B cell (primary cell): ENCODE data around the gene UTP4. TPM values are rescaled to one million over a fixed set of nuclear protein-coding genes. Genes with fewer than 3 reads are reported as not detected.

ENCODE experiments used
- ATAC-seq: fragments of 200-7000 bp; cut with Tn5 transposase; one replicate; pipeline ENCODE4 v1.10.0; 2021; ENCODE audit warnings: low read depth, mild to moderate bottlenecking, moderate number of reproducible peaks, moderate library complexity
- CTCF ChIA-PET: fragments of 350-600 bp; sonication (Branson Sonifier 250); formaldehyde crosslinking; loops from one replicate; lab custom pipeline; 2021; ENCODE audit warnings: antibody characterized with exemption, inconsistent platforms; lab: Charles Lee
- POLR2A ChIA-PET: fragments of 350-600 bp; sonication (Branson Sonifier 250); formaldehyde crosslinking; loops from one replicate; lab custom pipeline; 2021; ENCODE audit warnings: antibody characterized with exemption; lab: Charles Lee
- DNase-seq: peaks from one replicate; pipeline ENCODE4 v3.0.0; 2013
- H2AFZ ChIP-seq: 2 replicates; pipeline ENCODE4 v1.6.1; 2012; ENCODE audit warnings: mild to moderate bottlenecking, low read depth, low read length; ENCODE audit not compliant: insufficient read depth, poor library complexity, severe bottlenecking
- H3K27ac ChIP-seq, 2 donors: 1 replicate in 1 of 2; 2 replicates in 1 of 2; pipeline ENCODE4 v1.5.1; 2012 to 2013; ENCODE audit warnings: low read length in 2 of 2, mild to moderate bottlenecking in 2 of 2, moderate library complexity in 1 of 2
- H3K27me3 ChIP-seq, 4 experiments: fragments of 200-600 bp in 1 of 4; sonication (generic) in 1 of 4; replicated peaks in 1 of 4; 1 replicate in 2 of 4; 2 replicates in 2 of 4; pipeline versions ENCODE4 v1.6.1 to v1.7.0; 2013 to 2016; ENCODE audit warnings: low read length in 3 of 4, mild to moderate bottlenecking in 2 of 4, mixed read lengths in 1 of 4, moderate library complexity in 1 of 4; ENCODE audit not compliant: insufficient read depth in 4 of 4, control insufficient read depth in 3 of 4; ENCODE audit errors: control extremely low read depth in 1 of 4
- H3K36me3 ChIP-seq, 2 experiments: replicated peaks in 1 of 2; 1 replicate in 1 of 2; 2 replicates in 1 of 2; pipeline versions ENCODE4 v1.6.1 to v1.7.1; 2013; ENCODE audit warnings: low read length in 1 of 2; ENCODE audit not compliant: insufficient read depth in 2 of 2, control insufficient read depth in 1 of 2; ENCODE audit errors: control extremely low read depth in 1 of 2, extremely low read depth in 1 of 2
- H3K4me1 ChIP-seq, 2 donors: fragments of 200-600 bp in 1 of 2; sonication (generic) in 1 of 2; 1 replicate in 1 of 2; 2 replicates in 1 of 2; pipeline versions ENCODE4 v1.5.1 to v1.6.1; 2013 to 2017; ENCODE audit warnings: low read length in 2 of 2; ENCODE audit not compliant: control insufficient read depth in 2 of 2, insufficient read depth in 2 of 2
- H3K4me2 ChIP-seq: replicated peaks from 2 replicates; pipeline ENCODE3; 2012; ENCODE audit warnings: mild to moderate bottlenecking, low read depth, low read length; ENCODE audit not compliant: poor library complexity, severe bottlenecking
- H3K4me3 ChIP-seq, 5 experiments: fragments of 200-600 bp in 1 of 5; sonication (generic) in 1 of 5; 1 replicate in 3 of 5; 2 replicates in 2 of 5; pipeline versions ENCODE4 v1.5.1 to v1.7.0; 2011 to 2016; ENCODE audit warnings: low read length in 4 of 5, mild to moderate bottlenecking in 4 of 5, low read depth in 2 of 5, control low read depth in 1 of 5, moderate library complexity in 1 of 5; ENCODE audit not compliant: insufficient read depth in 1 of 5; ENCODE audit errors: control extremely low read depth in 1 of 5, extremely low read depth in 1 of 5
- H3K79me2 ChIP-seq: fragments of 200-600 bp; sonication (generic); one replicate; pipeline ENCODE4 v1.6.0; 2016; ENCODE audit warnings: low read length; ENCODE audit not compliant: control insufficient read depth, insufficient read depth
- H3K9ac ChIP-seq: fragments of 200-600 bp; sonication (generic); 2 replicates; pipeline ENCODE4 v1.6.1; 2017; ENCODE audit warnings: mild to moderate bottlenecking, low read length, moderate library complexity
- H3K9me3 ChIP-seq, 3 donors: one replicate each; pipeline versions ENCODE4 v1.6.1 to v1.7.1; 2013; ENCODE audit warnings: low read length in 2 of 3; ENCODE audit not compliant: control insufficient read depth in 2 of 3, insufficient read depth in 1 of 3; ENCODE audit errors: control extremely low read depth in 1 of 3
- H4K20me1 ChIP-seq: 2 replicates; pipeline ENCODE4 v1.6.0; 2012; ENCODE audit warnings: mild to moderate bottlenecking, low read length; ENCODE audit not compliant: insufficient read depth, control insufficient read depth, poor library complexity, severe bottlenecking
- H3K27ac Mint-ChIP-seq: one replicate; pipeline ENCODE4 v1.8.0; 2021; ENCODE audit warnings: mixed read lengths
- H3K27me3 Mint-ChIP-seq: one replicate; pipeline ENCODE4 v1.8.0; 2021; ENCODE audit warnings: mixed read lengths
- H3K4me1 Mint-ChIP-seq: one replicate; pipeline ENCODE4 v1.8.0; 2021; ENCODE audit warnings: mixed read lengths
- H3K4me3 Mint-ChIP-seq: one replicate; pipeline ENCODE4 v1.8.0; 2021; ENCODE audit warnings: mixed read lengths
- H3K9me3 Mint-ChIP-seq: one replicate; pipeline ENCODE4 v1.8.0; 2022; ENCODE audit warnings: mixed read lengths; ENCODE audit not compliant: insufficient read depth
- EZH2 ChIP-seq: IDR thresholded peaks from 2 replicates; pipeline ENCODE4 v1.6.1; 2012; ENCODE audit warnings: borderline replicate concordance, low read depth, mild to moderate bottlenecking, moderate library complexity, low read length; ENCODE audit not compliant: insufficient read depth, poor library complexity, severe bottlenecking
- WGBS: methylation state at CpG from one replicate; pipeline ENCODE4 v1.1.5; 2013; ENCODE audit warnings: missing lambda C conversion rate; ENCODE audit not compliant: insufficient coverage; 5-methylcytosine and 5-hydroxymethylcytosine counted together
- intact Hi-C: fragments of 100-400 bp; cut with micrococcal nuclease; formaldehyde crosslinking; loops from one replicate; pipeline ENCODE4 v1.10.0; 2022
- polyA plus RNA-seq: library from polyadenylated mRNA; depleted of rRNA; stranded (reverse); fragments of >200 nt; gene quantifications from 2 replicates; pipeline ENCODE4 v1.2.3, GENCODE V29; 2012
- total RNA-seq, 2 donors: library from RNA; stranded (reverse); fragments of 120-200 nt in 1 of 2; gene quantifications; 1 replicate in 1 of 2; 2 replicates in 1 of 2; pipeline versions ENCODE4 v1.2.3 to v1.2.4, GENCODE V29; 2013 to 2022
- TF ChIP-seq, protein P1 (sequence below): fragments of 200-600 bp; IDR thresholded peaks from one replicate; pipeline ENCODE4 v1.8.0; 2022; ENCODE audit warnings: antibody characterized with exemption, mild to moderate bottlenecking

The UTP4 gene
- total and polyA plus RNA-seq, 2 donors (not counting 1 experiment from before 2014, with no cell fraction given): 24.3 to 30.1 TPM

DNA sequence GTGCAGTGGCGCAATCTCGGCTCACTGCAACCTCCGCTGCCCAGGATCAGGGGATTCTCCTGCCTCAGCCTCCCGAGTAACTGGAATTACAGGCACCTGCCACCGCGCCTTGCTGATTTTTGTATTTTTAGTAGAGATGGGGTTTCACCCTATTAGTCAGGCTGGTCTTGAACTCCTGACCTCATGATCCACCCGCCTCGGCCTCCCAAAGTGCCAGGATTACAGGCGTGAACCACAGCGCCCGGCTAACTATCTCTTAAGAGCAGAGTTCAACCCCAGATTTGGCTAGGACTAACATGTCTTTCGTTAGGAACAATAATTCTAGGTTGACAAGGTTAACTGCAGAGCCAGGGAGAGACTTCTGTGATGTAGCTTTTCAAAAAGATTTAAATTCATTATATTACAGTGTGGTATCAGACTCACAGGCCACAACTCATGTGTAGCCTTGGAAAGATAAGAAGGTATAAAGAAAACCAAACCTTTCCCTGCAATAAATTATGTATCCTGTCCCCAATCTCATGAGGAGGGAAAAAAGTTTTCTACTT lies 4.4 kb upstream of the UTP4 start:
- peaks cover 36% of the 10 kb centered on the region for H3K4me1 Mint-ChIP-seq
- Histone ChIP-seq H3K27ac (no peak overlapping the region), H3K27me3 (no peaks in the 10 kb centered on the region), H3K36me3 (peaks cover 4 to 6% of the 10 kb centered on the region in 2 experiments), H3K9ac (no peak overlapping the region), H3K4me3 (no peak overlapping the region), H3K4me2 (no peak overlapping the region), H3K9me3 (no peaks in the 10 kb centered on the region), H2AFZ (no peak overlapping the region), H4K20me1 (peaks cover 58% of the 10 kb centered on the region), H3K79me2 (peaks cover 77% of the 10 kb centered on the region), H3K4me1 (peaks cover 11 to 12% of the 10 kb centered on the region in 2 donors)
- ATAC-seq (no peak), DNase-seq (no peak)
- no peak overlapping the region for H3K27ac Mint-ChIP-seq
- TF ChIP-seq EZH2: no peak
- TF ChIP-seq, protein P1, sequence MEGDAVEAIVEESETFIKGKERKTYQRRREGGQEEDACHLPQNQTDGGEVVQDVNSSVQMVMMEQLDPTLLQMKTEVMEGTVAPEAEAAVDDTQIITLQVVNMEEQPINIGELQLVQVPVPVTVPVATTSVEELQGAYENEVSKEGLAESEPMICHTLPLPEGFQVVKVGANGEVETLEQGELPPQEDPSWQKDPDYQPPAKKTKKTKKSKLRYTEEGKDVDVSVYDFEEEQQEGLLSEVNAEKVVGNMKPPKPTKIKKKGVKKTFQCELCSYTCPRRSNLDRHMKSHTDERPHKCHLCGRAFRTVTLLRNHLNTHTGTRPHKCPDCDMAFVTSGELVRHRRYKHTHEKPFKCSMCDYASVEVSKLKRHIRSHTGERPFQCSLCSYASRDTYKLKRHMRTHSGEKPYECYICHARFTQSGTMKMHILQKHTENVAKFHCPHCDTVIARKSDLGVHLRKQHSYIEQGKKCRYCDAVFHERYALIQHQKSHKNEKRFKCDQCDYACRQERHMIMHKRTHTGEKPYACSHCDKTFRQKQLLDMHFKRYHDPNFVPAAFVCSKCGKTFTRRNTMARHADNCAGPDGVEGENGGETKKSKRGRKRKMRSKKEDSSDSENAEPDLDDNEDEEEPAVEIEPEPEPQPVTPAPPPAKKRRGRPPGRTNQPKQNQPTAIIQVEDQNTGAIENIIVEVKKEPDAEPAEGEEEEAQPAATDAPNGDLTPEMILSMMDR: no peak
- WGBS: 100% methylated on average over 8 of the region's 12 CpGs
- H3K27me3 Mint-ChIP-seq: no peaks in the 10 kb centered on the region
- intact Hi-C loops: no loop called here
- CTCF ChIA-PET: interaction anchor here (0.5 to 0.9 kb wide), 2 partner anchors 8 to 579 kb away, joined by 3 to 4 read pairs; no protein-coding TSS in a partner anchor
- POLR2A ChIA-PET: no interaction called here
- H3K4me3 Mint-ChIP-seq: no peak overlapping the region
- H3K9me3 Mint-ChIP-seq: no peaks in the 10 kb centered on the region

DNA sequence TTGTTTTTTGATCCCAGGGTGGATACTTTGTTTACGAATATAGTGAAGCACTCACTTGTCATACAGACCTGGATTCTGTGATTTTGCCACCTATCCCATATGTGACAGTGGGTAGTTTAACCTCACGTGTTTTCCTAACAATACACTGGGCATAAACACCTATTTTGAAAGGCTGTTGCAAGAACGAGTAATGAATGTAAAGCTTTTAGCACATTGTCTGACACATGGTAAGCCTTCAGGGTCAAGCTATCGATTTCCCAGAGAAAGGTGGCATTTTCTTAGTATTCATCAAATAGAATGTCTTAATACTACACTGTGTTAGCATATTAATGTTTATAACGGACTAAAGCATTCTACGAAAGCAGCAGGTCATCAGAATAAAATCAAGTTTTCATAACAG lies 2.0 kb upstream of the UTP4 start:
- peak overlapping the region; percentile 95 for H3K4me3 Mint-ChIP-seq
- intact Hi-C loops: loop anchor here (10.0 kb wide), 1 partner anchor 1466 kb away; the partner anchor contains the start of genes ACD, C16orf86, ENKD1 and PARD6A
- Histone ChIP-seq H3K79me2 (peaks cover 89% of the 10 kb centered on the region), H3K36me3 (peaks cover 4 to 6% of the 10 kb centered on the region in 2 experiments), H3K27me3 (no peaks in the 10 kb centered on the region), H3K4me2 (peak overlapping the region; percentile 95), H3K4me3 (no peak overlapping the region), H3K9ac (no peak overlapping the region), H3K9me3 (no peaks in the 10 kb centered on the region), H3K4me1 (peaks cover 16 to 19% of the 10 kb centered on the region in 2 donors), H4K20me1 (peaks cover 47% of the 10 kb centered on the region), H2AFZ (no peak overlapping the region), H3K27ac (peak overlapping the region in 1 of 2 donors; percentile 62)
- WGBS: 80% methylated on average over 1 of the region's 6 CpGs
- no peak for TF ChIP-seq EZH2
- TF ChIP-seq, protein P1: no peak
- no peak for DNase-seq
- H3K27me3 Mint-ChIP-seq: no peaks in the 10 kb centered on the region
- no peak overlapping the region for H3K27ac Mint-ChIP-seq
- ChIA-PET POLR2A (interaction anchor here (0.7 kb wide), 1 partner anchor 339 kb away, joined by 3 read pairs; no protein-coding TSS in a partner anchor), CTCF (interaction anchor here (0.6 to 1.6 kb wide), 4 partner anchors 17 to 1009 kb away, joined by 3 to 6 read pairs (median 4); no protein-coding TSS in a partner anchor)
- peaks cover 49% of the 10 kb centered on the region for H3K4me1 Mint-ChIP-seq
- ATAC-seq: no peak
- H3K9me3 Mint-ChIP-seq: no peaks in the 10 kb centered on the region
